Activated CD8-positive, alpha-beta memory T cell treated with anti-CD3 and anti-CD28 coated beads, Interleukin-2, amount 10 ng/mL, durations not matched to agents 7 days and 5 days (primary cell): ENCODE measurements around the gene LPIN1. TPM values are rescaled to one million over a fixed set of nuclear protein-coding genes. Genes with fewer than 3 reads are reported as not detected.

ENCODE experiments used
- ATAC-seq: fragments of 150-1000 bp; cut with Tn5 transposase; one replicate; pipeline ENCODE4 v1.10.0; 2021; ENCODE audit warnings: moderate library complexity
- CTCF ChIA-PET: fragments of 350-600 bp; sonication (Branson Sonifier 250); formaldehyde crosslinking; loops from one replicate; lab custom pipeline; 2021; ENCODE audit warnings: antibody characterized with exemption; lab: Charles Lee
- DNase-seq: peaks from one replicate; pipeline ENCODE4 v3.0.0-alpha.2; 2020
- H3K27ac Mint-ChIP-seq: one replicate; pipeline ENCODE4 v1.8.0; 2021; ENCODE audit warnings: mild to moderate bottlenecking, mixed read lengths
- H3K27me3 Mint-ChIP-seq: one replicate; pipeline ENCODE4 v1.8.0; 2021; ENCODE audit warnings: mixed read lengths
- H3K36me3 Mint-ChIP-seq: one replicate; pipeline ENCODE4 v1.8.0; 2021; ENCODE audit warnings: mild to moderate bottlenecking, mixed read lengths
- H3K4me1 Mint-ChIP-seq: one replicate; pipeline ENCODE4 v1.8.0; 2021; ENCODE audit warnings: mixed read lengths
- H3K4me3 Mint-ChIP-seq: one replicate; pipeline ENCODE4 v1.8.0; 2021; ENCODE audit warnings: mild to moderate bottlenecking, moderate library complexity, mixed read lengths
- H3K9me3 Mint-ChIP-seq: one replicate; pipeline ENCODE4 v1.8.0; 2022; ENCODE audit warnings: low read depth, mixed read lengths
- total RNA-seq, 2 experiments: library from RNA; stranded (reverse); gene quantifications; one replicate each; pipeline ENCODE4 v1.2.3, GENCODE V29; 2021

The LPIN1 gene
- total RNA-seq, 2 experiments from 2014 or later, result 57.1 to 76.4 TPM

- Mint-ChIP-seq H3K36me3 (no peaks in the 10 kb centered on the region), H3K4me3 (no peak overlapping the region), H3K27me3 (peaks cover 8% of the 10 kb centered on the region), H3K27ac (no peak overlapping the region), H3K9me3 (no peaks in the 10 kb centered on the region), H3K4me1 (peaks cover 13% of the 10 kb centered on the region)
- CTCF ChIA-PET, result interaction anchor here (0.6 to 1.4 kb wide), 4 partner anchors 43 to 854 kb away, joined by 3 to 6 read pairs (median 3); no protein-coding TSS in a partner anchor
- no peak for ATAC-seq
- DNase-seq, result no peak
These were observed 115.6 kb downstream of the LPIN1 start for GRCh38 chr2:11862049-11862448.

DNA sequence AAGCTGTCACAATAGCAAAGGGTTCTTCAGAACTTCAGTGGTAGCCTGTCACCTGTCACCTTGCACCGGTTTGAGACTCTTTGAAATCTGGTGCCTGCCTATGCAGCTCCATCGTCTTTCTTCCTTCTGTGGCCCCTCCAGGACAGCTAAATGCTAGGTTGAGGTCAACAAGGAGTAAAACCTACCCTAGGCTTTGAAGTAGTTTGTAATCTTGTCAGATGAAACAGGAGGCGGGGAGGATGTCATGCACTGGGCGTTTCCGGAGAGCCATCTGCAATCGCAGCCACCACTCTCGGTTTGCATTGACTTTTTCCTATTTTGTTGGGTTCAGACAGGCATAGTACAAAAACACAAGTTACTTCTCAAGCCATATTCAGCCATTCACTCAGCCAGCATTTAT, 116.7 kb downstream of the LPIN1 start:
- H3K36me3 Mint-ChIP-seq, result no peaks in the 10 kb centered on the region
- no peak for DNase-seq

GRCh38 chr2:11863513-11864328, 117.3 kb downstream of the LPIN1 start:
- Mint-ChIP-seq H3K4me1 (peaks cover 13% of the 10 kb centered on the region), H3K9me3 (no peaks in the 10 kb centered on the region), H3K36me3 (no peaks in the 10 kb centered on the region), H3K27me3 (peaks cover 8% of the 10 kb centered on the region), H3K4me3 (no peak overlapping the region), H3K27ac (no peak overlapping the region)
- DNase-seq, result peak; percentile 66
- CTCF ChIA-PET, result interaction anchor here (0.6 to 4.9 kb wide), 7 partner anchors 9 to 1143 kb away, joined by 3 to 27 read pairs (median 3); partner anchors contain the start of gene TRIB2
- peak; percentile 80 for ATAC-seq

More for the DNA sequence above, 116.7 kb downstream of the LPIN1 start:
- Mint-ChIP-seq H3K9me3 (no peaks in the 10 kb centered on the region), H3K4me1 (peaks cover 13% of the 10 kb centered on the region), H3K4me3 (no peak overlapping the region), H3K27ac (no peak overlapping the region), H3K27me3 (peaks cover 8% of the 10 kb centered on the region)
- ATAC-seq, result peak; percentile 33
- CTCF ChIA-PET, result interaction anchor here (0.6 to 4.9 kb wide), 6 partner anchors 30 to 853 kb away, joined by 3 to 27 read pairs (median 3); partner anchors contain the start of gene TRIB2

DNA sequence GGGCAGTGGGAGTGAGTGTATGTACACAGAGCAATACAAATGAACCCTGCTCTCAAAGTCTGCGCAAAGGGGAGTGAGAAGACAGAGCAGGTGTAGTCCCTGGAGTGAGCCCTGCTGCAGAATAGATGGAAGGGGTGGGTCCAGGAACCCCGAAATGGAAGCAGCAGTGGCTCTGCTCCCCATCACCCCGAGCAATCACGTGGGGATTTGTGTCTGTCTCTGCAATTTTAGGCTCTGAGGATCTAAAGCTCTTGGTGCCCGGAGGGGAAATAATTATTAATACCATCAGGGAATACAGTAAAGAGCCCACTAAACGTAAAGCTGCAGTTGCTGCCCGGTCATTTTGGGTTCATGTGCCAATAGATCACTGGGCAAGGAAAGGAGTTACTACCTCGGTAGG, 118.3 kb downstream of the LPIN1 start:
- CTCF ChIA-PET, result interaction anchor here (4.9 kb wide), 1 partner anchor 852 kb away, joined by 27 read pairs; the partner anchor contains the start of gene TRIB2
- H3K27ac Mint-ChIP-seq, result no peak overlapping the region
- no peaks in the 10 kb centered on the region for H3K9me3 Mint-ChIP-seq
- peaks cover 8% of the 10 kb centered on the region for H3K27me3 Mint-ChIP-seq
- peaks cover 13% of the 10 kb centered on the region for H3K4me1 Mint-ChIP-seq
- DNase-seq (no peak), ATAC-seq (no peak)
- H3K4me3 Mint-ChIP-seq, result no peak overlapping the region
- H3K36me3 Mint-ChIP-seq, result no peaks in the 10 kb centered on the region

DNA sequence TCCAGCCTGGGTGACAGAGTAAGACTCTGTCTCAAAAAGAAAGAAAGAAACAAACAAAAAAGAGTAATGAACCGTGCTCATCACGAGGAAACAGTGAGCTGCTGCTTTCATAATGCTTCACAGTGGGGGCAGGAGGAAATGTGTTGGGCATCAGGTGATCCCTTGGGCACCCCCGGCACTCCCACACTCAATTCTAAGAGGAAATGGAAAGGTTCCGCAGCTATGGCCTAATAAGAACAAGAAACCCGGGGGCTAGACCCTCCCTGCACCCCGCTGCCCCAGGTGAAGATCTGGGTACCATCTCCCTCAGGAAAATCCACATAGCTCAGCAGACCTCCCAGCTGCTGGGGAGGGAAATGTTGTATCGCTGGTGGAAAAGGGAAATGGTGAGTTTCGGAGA, 118.9 kb downstream of the LPIN1 start:
- Mint-ChIP-seq H3K27me3 (peaks cover 12% of the 10 kb centered on the region), H3K36me3 (no peaks in the 10 kb centered on the region), H3K4me3 (no peak overlapping the region), H3K27ac (no peak overlapping the region), H3K4me1 (peaks cover 13% of the 10 kb centered on the region), H3K9me3 (no peaks in the 10 kb centered on the region)
- CTCF ChIA-PET, result interaction anchor here (4.9 kb wide), 1 partner anchor 851 kb away, joined by 27 read pairs; the partner anchor contains the start of gene TRIB2
- ATAC-seq (no peak), DNase-seq (no peak)

DNA sequence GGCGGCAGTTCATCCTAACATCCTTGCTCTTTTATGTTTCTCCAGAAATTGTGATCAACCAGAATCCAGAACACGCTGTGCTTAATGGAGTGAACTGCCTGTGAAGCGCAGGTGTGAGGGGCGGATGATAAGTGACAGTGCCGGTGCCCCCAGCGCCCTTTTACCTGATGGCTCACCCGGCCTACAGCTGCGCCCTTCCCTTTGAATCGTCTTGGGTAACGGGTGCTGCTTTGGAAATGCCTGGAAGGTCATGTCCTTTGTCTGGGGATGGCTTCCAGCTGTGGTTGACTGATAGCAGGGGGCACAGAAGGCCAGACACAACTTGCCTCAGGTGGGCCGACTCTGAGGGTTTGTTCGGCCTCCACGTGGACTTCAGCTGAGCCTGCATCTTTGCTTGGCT, 119.4 kb downstream of the LPIN1 start:
- Mint-ChIP-seq H3K9me3 (no peaks in the 10 kb centered on the region), H3K4me3 (no peak overlapping the region), H3K27me3 (peaks cover 15% of the 10 kb centered on the region), H3K36me3 (no peaks in the 10 kb centered on the region), H3K27ac (no peak overlapping the region), H3K4me1 (peaks cover 13% of the 10 kb centered on the region)
- peak; percentile 32 for DNase-seq
- no peak for ATAC-seq
- CTCF ChIA-PET, result interaction anchor here (4.9 kb wide), 1 partner anchor 851 kb away, joined by 27 read pairs; the partner anchor contains the start of gene TRIB2

- H3K27ac Mint-ChIP-seq, result no peak overlapping the region
- ATAC-seq (no peak), DNase-seq (peak; percentile 19)
- H3K27me3 Mint-ChIP-seq, result peaks cover 16% of the 10 kb centered on the region
- no peaks in the 10 kb centered on the region for H3K36me3 Mint-ChIP-seq
- CTCF ChIA-PET, result interaction anchor here (1.2 to 4.9 kb wide), 2 partner anchors 850 to 1140 kb away, joined by 3 to 27 read pairs; partner anchors contain the start of gene TRIB2
- H3K4me1 Mint-ChIP-seq, result peaks cover 13% of the 10 kb centered on the region
- H3K4me3 Mint-ChIP-seq, result no peak overlapping the region
- no peaks in the 10 kb centered on the region for H3K9me3 Mint-ChIP-seq
These were observed 120.2 kb downstream of the LPIN1 start for GRCh38 chr2:11866358-11867335.

DNA sequence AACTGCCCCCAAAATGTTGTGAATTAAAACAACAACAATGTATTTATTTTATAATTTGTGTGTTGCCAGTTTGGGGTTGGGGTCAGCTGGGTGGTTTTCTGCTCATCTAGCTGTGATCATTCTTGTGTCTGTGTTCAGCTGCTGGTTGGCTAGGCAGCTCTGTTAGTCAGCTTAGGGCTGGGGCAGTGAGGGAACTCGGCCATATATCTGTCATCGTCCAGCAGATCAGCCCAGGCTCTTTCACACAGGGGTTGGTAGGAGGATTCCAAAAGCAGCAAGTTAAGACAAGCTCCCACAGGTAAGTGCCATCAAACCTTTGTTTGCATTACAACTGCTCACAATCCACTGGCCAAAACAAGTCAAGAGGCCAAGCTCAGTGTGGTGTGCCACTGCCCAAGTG, 121.5 kb downstream of the LPIN1 start:
- peak; percentile 16 for DNase-seq
- H3K27me3 Mint-ChIP-seq, result peaks cover 16% of the 10 kb centered on the region
- no peak overlapping the region for H3K4me3 Mint-ChIP-seq
- CTCF ChIA-PET, result interaction anchor here (4.9 kb wide), 1 partner anchor 848 kb away, joined by 27 read pairs; the partner anchor contains the start of gene TRIB2
- no peaks in the 10 kb centered on the region for H3K9me3 Mint-ChIP-seq
- H3K36me3 Mint-ChIP-seq, result no peaks in the 10 kb centered on the region
- no peak for ATAC-seq
- H3K27ac Mint-ChIP-seq, result no peak overlapping the region
- peaks cover 10% of the 10 kb centered on the region for H3K4me1 Mint-ChIP-seq

- no peaks in the 10 kb centered on the region for H3K36me3 Mint-ChIP-seq
- ATAC-seq, result no peak
- CTCF ChIA-PET, result no interaction called here
- H3K27ac Mint-ChIP-seq, result no peak overlapping the region
- H3K4me3 Mint-ChIP-seq, result no peak overlapping the region
- no peaks in the 10 kb centered on the region for H3K4me1 Mint-ChIP-seq
- DNase-seq, result peak; percentile 14
- peaks cover 17% of the 10 kb centered on the region for H3K27me3 Mint-ChIP-seq
- no peaks in the 10 kb centered on the region for H3K9me3 Mint-ChIP-seq
These were observed 123.1 kb downstream of the LPIN1 start for GRCh38 chr2:11869391-11869991.

- CTCF ChIA-PET, result no interaction called here
- no peak overlapping the region for H3K27ac Mint-ChIP-seq
- no peak overlapping the region for H3K4me3 Mint-ChIP-seq
- peaks cover 17% of the 10 kb centered on the region for H3K27me3 Mint-ChIP-seq
- no peaks in the 10 kb centered on the region for H3K9me3 Mint-ChIP-seq
- H3K36me3 Mint-ChIP-seq, result no peaks in the 10 kb centered on the region
- DNase-seq, result no peak
- ATAC-seq, result no peak
- no peaks in the 10 kb centered on the region for H3K4me1 Mint-ChIP-seq
These were observed 123.6 kb downstream of the LPIN1 start for GRCh38 chr2:11870064-11870463.

GRCh38 chr2:11870584-11870983, 124.2 kb downstream of the LPIN1 start:
- ATAC-seq (no peak), DNase-seq (peak; percentile 15)
- H3K4me1 Mint-ChIP-seq, result no peaks in the 10 kb centered on the region
- H3K36me3 Mint-ChIP-seq, result no peaks in the 10 kb centered on the region
- no peak overlapping the region for H3K4me3 Mint-ChIP-seq
- peaks cover 17% of the 10 kb centered on the region for H3K27me3 Mint-ChIP-seq
- H3K27ac Mint-ChIP-seq, result no peak overlapping the region
- CTCF ChIA-PET, result no interaction called here
- H3K9me3 Mint-ChIP-seq, result no peaks in the 10 kb centered on the region

DNA sequence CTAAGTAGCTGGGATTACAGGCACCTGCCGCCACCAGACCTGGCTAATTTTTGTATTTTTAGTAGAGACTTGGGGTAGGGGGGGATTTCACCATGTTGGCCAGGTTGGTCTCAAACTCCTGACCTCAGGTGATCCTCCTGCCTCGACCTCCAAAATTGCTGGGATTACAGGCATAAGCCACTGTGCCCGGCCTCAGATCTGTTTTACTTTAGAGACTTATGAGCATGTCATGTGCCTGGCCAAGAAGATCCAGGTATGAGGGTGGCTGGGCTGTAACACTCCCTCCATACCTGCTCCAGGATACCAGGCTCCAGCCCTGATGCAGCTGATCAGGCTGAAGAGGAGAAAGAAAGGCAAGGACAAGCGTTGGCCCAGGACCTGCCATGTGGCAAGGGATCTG, 125.0 kb downstream of the LPIN1 start:
- no peaks in the 10 kb centered on the region for H3K4me1 Mint-ChIP-seq
- CTCF ChIA-PET, result no interaction called here
- peaks cover 17% of the 10 kb centered on the region for H3K27me3 Mint-ChIP-seq
- no peaks in the 10 kb centered on the region for H3K9me3 Mint-ChIP-seq
- H3K4me3 Mint-ChIP-seq, result no peak overlapping the region
- no peak overlapping the region for H3K27ac Mint-ChIP-seq
- H3K36me3 Mint-ChIP-seq, result no peaks in the 10 kb centered on the region
- ATAC-seq (no peak), DNase-seq (no peak)
